ENCODE measurements around the gene SPAG6.

- TF ChIP-seq CTCF (IDR thresholded peaks at IDR 0.05) (no peak), POLR2A (IDR thresholded peaks at IDR 0.05) (no peak), POLR2AphosphoS5 (IDR thresholded peaks at IDR 0.05) (no peak)
These were observed 10.7 kb upstream of the SPAG6 start for GRCh38 chr10:22334414-22335172.
